Fibroblast of peridontal ligament (primary cell): ENCODE measurements around the gene TRMT2B.
"Not testable (repeated sequence)": the region's sequence is repeated elsewhere in the genome, so short reads cannot be mapped to it uniquely, and the experiment has no call there.

Experiments used
- DNase-seq: peaks from one replicate; pipeline ENCODE4 v3.0.0-alpha.2; 2010; ENCODE audit errors: extremely low read depth

The TRMT2B gene

DNA sequence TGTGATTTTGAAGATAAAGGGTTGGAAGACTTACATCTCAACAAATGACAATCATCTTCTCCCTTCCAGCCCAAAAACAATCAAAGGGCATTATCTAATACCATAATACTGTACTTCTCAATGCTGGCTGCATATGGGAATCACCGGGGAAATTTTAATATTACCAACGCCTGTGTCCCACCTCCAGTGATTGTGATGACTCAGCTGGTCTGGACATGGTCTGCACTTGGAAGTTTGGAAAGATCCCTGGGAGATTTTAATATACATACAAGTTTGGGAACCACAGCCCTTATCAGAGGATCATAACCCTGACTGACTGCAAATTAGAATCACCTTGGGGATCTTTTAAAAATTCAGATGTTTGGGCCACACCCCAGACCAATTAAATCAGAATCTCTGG lies 52.5 kb downstream of the TRMT2B start:
- no peak for DNase-seq

DNA sequence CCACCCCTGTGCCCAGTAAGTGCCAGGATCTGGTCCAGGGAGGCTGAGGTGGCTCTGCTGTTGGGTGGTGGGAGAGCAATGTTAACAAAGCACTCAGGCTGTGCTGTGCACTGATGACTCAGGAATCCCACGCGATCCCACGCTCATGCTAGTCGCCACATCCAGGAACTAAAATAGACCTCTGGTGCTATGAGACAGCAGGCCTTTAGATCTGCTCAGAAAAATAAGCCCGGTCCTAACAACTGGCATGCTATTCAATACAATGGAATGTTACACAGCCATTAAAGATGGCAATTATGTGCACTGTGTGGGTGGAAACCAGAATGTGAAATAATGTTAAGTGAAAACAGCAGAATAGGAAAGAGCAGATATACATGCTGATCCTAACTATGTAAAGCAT lies 56.4 kb downstream of the TRMT2B start:
- peak; percentile 71 for DNase-seq

DNA sequence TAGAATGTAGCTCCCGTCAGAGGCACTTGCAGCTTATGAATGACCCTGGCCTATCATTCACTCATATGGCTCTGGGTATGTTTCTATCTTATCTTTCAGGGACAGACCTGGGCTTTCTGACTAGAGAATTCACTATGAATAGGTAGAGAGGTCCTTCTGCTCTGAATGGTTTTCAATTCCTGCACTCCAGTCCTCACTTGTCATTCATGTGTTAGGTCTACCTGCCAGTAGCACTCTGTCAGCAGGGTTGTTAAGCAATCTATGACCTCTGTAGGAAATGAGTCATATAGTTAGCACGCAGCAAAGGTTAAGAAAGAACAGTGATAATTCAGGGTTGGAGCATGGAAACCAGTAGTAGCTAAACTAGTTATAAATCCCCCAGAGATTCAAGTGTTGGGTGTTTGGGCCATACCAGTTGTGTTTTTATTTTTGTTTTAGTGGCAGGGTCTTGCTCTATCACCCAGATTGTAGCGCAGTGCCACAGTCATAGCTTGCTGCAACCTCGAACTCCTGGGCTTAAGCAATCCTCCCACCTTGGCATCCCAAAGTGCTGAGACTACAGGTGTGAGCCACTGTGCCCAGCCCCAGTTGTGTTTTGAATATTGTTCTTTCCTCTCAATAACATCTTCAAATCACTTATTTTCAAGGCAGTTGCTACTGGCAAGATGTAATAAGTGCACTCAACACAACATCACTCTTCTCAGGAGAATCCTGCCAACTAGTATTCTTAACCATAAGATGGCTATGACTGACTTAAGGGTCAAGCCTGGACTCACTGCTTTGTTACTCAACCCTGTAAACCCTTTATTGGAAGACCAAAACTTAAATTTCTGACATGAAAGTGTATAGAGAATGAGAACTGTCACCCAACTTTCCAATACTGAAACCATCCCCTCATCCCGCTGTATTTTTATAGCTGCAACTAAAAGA lies 57.3 kb downstream of the TRMT2B start:
- DNase-seq = peak; percentile 12

DNA sequence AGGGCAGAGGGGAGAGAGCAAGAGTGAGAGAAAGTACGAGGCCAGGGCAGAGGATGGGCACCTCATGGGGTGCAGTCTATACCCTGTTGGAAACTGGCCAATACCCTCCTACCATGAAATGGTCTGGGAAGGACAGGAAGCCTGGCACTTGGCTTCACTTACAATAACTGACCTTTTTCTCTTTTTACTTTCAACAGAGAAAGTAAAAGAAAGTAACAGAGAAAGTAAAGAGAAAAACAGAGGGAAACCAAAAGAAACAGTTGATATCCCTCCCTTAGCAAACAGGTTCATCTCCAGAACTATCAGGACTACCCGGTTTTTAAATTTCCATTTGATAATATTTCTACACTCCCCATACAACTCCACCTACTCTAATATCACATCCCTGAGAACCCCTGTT lies 61.8 kb downstream of the TRMT2B start:
- DNase-seq = no peak

DNA sequence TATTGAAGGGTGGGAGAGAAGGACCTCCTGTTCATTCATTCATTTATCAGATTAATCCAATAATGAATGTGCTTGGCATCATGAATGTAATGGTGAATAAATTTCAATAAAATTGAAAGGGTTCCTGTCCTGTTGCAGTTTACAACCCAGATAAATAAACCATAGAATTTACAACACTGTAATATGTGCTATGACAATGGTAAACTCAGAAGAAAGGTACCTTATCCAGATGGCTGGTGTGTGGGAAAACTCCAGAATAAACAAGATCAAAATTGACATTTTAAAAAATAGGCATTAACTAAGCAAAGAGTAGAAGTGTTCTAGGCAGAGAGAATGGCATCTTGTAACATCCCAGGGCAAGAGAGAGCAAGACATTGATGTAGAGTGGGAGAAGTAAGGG lies 67.1 kb downstream of the TRMT2B start:
- no peak for DNase-seq

DNA sequence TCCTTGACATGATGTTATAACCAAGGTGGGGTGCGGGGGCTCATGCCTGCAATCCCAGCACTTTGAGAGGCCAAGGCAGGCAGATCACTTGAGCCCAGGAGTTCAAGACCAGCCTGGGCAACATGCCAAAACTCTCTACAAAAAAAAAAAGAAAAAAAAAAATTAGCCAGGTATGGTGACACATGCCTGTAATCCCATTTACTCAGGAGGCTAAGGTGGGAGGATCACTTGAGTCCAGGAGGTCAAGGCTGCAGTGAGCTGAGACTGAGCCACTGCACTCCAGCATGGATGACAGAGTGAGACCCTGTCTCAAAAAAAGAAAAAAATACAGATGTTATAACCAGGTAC lies 70.4 kb downstream of the TRMT2B start:
- DNase-seq = not testable (repeated sequence)

DNA sequence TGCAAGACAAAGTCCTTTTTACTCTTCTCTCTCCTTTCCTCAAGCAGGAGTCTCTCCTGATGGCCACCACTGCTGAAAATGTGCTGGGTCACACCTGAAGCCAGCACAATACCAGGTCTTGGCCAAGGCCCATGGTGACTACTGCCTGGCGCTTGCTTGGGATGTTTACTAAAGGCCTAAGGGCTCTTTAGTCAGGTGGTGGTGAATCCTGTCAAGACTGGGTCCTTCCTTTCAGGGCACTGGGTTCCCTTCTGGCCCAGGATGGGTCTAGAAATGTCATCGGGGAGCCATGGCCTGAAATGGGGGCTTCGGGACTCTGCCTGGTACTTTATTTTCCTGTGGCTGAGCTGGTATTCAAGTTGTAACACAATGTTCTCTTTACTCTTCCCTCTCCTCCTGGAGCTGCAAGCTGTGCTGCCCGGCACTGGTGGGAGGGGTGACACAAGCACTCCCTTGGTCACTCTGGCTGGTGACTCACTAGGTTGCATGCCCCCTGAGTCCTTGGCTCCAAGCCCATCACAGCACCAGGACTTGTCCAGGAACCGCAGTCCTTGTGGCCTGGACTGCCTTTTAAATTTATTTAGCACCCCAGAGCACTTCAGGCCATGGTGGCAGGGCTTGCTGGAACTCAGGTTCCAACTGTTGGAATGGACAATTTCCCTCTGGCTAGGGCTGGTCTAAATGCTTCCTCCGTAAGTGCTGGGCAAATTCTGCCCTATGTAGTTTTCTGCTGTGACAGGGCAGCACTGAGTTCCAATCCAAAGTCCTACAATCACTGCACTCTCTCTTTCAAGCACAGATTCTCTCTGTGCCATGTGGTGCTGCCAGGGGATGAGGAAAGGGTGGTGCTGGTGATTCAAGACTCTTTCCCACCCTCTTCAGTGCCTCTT lies 71.1 kb downstream of the TRMT2B start:
- peak; percentile 32 for DNase-seq

DNA sequence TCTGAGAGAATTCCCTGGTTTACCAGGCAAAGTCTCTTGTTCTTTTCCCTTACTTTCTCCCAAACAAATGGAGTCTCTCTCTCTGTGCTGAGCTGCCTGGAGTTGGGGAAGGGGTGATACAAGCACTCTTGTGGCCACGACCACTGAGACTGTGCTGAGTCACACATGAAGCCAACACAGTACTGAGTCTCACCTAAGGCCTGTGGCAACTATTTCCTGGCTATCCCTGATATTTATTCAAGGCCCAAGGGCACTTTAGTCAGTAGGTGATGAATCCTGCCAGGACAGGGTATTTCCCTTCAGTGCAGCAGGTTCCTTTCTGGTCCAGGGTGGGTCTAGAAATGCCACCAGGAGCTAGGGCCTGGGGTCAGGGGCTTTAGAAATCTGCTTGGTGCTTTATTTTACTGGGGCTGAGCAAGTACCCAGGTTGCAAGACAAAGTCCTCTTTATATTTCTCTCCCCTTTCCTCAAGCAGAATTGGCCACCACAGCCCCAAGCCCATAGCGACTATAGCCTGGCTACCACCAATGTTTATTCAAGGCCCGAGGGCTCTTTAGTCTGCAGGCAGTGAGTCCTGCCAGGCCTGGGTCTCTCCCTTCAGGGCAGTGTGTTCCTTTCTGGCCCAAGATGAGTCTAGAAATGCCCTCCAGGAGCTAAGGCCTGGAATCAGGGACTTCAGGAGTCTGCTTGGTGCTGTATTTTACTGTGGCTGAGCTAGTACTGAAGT lies 71.9 kb downstream of the TRMT2B start:
- no peak for DNase-seq

DNA sequence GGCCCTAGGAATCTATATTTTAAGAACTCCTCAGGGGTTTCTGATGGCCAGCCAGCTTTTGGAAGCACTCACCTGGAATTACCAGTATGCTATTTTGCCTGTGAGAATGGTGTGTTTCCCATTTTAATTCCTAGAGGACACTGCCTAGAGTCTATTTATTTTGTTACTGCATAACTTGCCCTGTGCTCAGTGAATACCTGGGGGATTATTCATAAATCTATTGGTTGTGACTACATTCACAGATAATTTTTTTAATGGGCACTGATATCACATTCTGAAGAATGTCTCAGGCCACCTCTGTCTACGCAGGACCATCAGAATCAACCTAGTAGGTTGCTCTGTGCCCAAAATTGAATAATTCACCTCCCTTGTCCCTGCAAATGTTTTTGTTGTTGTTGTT lies 75.7 kb downstream of the TRMT2B start:
- DNase-seq = no peak

DNA sequence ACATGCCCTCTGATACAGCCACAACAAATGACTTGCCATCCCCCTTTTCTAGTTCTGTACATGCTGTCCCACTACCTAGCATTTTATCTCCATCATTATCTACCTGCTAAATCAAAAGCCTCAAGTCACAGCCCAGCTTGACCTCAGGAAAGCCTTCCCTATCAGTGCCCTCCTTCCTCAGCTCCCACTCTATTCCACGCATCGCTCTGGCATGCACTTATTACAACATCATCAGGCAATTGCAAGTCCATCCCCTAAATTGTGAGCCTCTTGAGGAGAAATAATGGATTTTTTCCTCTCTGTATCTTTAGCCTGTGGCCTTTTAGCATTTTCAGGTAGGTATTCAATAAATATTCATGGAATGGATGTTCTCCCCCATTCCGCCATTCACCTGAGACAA lies 76.7 kb downstream of the TRMT2B start:
- no peak for DNase-seq

DNA sequence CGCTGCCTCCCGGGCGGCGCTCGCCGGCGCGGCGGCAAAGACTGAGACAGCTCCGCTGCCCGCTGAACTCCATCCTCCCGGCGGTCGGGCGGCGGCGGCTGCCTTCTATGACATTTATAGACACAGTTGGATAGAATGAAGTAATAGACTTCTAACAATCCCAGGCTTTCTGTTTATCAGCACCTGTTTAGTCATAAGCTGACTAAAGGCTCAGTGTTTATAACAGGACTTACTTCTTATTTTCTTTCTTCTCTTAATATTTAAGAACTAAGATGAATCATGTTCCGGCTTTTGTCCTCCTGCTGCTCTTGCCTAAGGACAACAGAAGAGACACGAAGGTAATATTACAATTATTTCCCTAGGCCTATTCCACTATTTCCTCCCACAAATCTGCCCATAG lies 78.5 kb downstream of the TRMT2B start:
- DNase-seq = no peak

DNA sequence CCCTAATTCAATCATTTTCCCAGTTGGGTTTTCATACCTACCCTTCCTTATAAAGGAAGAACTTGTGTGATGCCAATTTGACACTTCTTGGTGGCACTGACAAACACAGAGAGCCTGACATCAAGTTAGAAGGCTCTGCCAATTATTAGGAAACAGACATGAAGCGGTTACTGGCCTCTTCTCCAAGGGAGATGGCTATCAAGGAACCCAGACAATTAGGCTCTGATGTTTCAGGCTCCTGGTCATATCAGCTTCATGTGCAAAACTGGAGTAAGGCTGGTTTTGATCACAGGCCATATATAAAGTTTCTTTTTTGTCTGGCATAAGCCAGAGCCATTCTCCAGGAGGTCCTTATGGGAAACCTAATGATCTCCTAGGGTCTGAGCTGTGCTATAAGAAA lies 82.0 kb downstream of the TRMT2B start:
- DNase-seq = no peak

DNA sequence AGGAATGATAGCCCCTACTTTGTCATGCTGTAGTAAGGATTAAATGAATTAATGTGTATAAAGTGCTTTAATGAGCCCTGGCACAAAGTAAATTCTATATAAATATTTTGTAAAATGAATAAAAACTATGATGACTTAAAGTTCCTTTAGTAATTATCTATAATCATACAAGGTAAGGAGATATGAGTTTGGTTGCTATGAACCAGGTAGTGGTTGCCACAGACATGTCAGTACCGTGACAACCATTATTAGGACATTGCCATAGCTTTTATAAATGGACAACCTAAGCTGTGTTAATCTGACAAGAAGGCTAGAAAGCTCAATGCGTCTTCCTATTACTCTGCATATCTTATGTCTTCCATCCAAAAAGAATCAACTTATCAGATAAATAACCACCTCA lies 82.5 kb downstream of the TRMT2B start, which contains the start of gene ARL13A:
TSS of gene ARL13A (plus strand) at position 301 of the 400 bp plus-strand sequence. CDS start 3,982 bp downstream, outside the sequence.
- no peak for DNase-seq

DNA sequence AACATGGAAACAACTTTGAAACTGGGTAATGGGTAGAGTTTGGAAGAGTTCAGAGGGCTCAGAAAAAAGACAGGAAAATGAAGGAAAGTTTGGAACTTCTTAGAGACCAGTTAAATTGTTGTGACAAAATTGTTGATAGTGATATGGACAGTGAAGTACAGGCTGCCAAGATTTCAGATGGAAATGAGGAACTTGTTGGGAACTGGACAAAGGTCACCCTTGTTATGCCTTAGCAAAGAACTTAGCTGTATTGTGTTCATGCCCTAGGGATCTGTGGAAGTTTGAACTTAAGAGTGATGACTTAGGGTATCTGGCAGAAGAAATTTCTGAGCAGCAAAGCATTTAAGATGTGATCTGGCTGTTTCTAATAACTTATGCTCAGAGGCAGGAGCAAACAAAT lies 87.5 kb downstream of the TRMT2B start:
- DNase-seq = no peak

DNA sequence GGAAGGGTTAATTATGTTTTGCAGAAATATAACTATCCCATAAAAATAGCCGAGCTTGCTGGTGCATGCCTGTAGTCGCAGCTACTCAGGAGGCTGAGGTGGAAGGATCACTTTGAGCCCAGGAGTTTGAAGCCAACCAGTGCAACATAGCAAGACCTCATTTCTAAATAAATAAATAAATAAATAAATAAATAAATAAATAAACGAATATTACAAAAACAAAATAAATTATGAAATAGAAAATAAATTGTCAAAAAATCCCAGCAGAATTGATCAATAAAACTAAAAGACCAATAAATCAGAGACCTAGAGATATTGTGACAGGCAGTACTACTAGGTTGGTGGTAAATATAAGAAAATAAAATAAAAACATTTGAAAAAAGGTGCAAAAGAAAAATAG lies 89.1 kb downstream of the TRMT2B start:
- DNase-seq = no peak
